ENCODE data around the gene C1QL1. TPM values are rescaled to one million over a fixed set of nuclear protein-coding genes. Genes with fewer than 3 reads are reported as not detected.
A peak's percentile ranks its signal among the peaks of the same experiment; 100 is the strongest.
"Not testable (repeated sequence)": the region's sequence is repeated elsewhere in the genome, so short reads cannot be mapped to it uniquely, and the experiment has no call there.

C1QL1 gene
- polyA plus RNA-seq, 10 donors = 0.74 to 6.4 (median 2.1) TPM

GRCh38 chr17:44965481-44966234 lies 2.4 kb downstream of the C1QL1 start:
- DNase-seq = no peak

GRCh38 chr17:44961921-44962350 lies 6.2 kb downstream of the C1QL1 start:
- no peak for DNase-seq

- DNase-seq = no peak
These were observed 7.4 kb downstream of the C1QL1 start for GRCh38 chr17:44960691-44961090.

- peak in 1 of 3 donors; percentile 71 for DNase-seq
These were observed 8.1 kb downstream of the C1QL1 start for GRCh38 chr17:44959821-44960531.

- DNase-seq = no peak
These were observed 10.8 kb downstream of the C1QL1 start for GRCh38 chr17:44956998-44957981.

- DNase-seq = no peak
These were observed 12.3 kb downstream of the C1QL1 start for GRCh38 chr17:44955674-44956425.

- DNase-seq = no peak
These were observed 15.1 kb downstream of the C1QL1 start for GRCh38 chr17:44952946-44953475.

- no peak for DNase-seq
These were observed 19.7 kb downstream of the C1QL1 start for GRCh38 chr17:44948315-44948795.

- peak; percentile 92 to 96 (median 94) for DNase-seq
These were observed 20.4 kb downstream of the C1QL1 start, which contains the start of gene KIF18B for GRCh38 chr17:44947461-44948314. Gene KIF18B, minus strand, starts transcription at chr17:44947773. Its CDS starts 11,429 bp downstream, at chr17:44936344.

- DNase-seq = not testable (repeated sequence)
These were observed 22.5 kb downstream of the C1QL1 start for GRCh38 chr17:44945652-44946051.

- DNase-seq = no peak
These were observed 25.6 kb downstream of the C1QL1 start for GRCh38 chr17:44942456-44942855.

- no peak for DNase-seq
These were observed 26.3 kb downstream of the C1QL1 start for GRCh38 chr17:44941712-44942331.

GRCh38 chr17:44940768-44941167 lies 27.3 kb downstream of the C1QL1 start:
- DNase-seq = no peak

GRCh38 chr17:44940317-44940716 lies 27.8 kb downstream of the C1QL1 start:
- no peak for DNase-seq

GRCh38 chr17:44935116-44935515 lies 33.0 kb downstream of the C1QL1 start:
- DNase-seq = no peak

GRCh38 chr17:44934745-44935105 lies 33.4 kb downstream of the C1QL1 start:
- DNase-seq = no peak

GRCh38 chr17:44933824-44934744 lies 34.0 kb downstream of the C1QL1 start:
- no peak for DNase-seq

- DNase-seq = no peak
These were observed 35.4 kb downstream of the C1QL1 start for GRCh38 chr17:44932787-44933097.
